Smooth muscle cell (in vitro differentiated cells): ENCODE measurements around the gene CCNE1. TPM values are rescaled to one million over a fixed set of nuclear protein-coding genes. Genes with fewer than 3 reads are reported as not detected.

Source experiments
- DNase-seq: peaks from one replicate; lab custom pipeline; 2025; ENCODE audit not compliant: unreplicated experiment; lab: John Stamatoyannopoulos, UW
- H2AFZ ChIP-seq: fragments of 200-600 bp; sonication (generic); 2 replicates; pipeline ENCODE4 v1.6.0; 2016; ENCODE audit warnings: antibody characterized with exemption, low read depth, mild to moderate bottlenecking
- H3F3A ChIP-seq: fragments of 200-600 bp; sonication (generic); 2 replicates; pipeline ENCODE4 v1.6.0; 2017; ENCODE audit warnings: antibody characterized with exemption, low read depth
- H3K27ac ChIP-seq: fragments of 200-600 bp; sonication (generic); 2 replicates; pipeline ENCODE4 v1.5.1; 2016; ENCODE audit warnings: low read depth, mild to moderate bottlenecking
- H3K27me3 ChIP-seq: fragments of 200-600 bp; sonication (generic); 2 replicates; pipeline ENCODE4 v1.6.1; 2016; ENCODE audit warnings: low read depth, mild to moderate bottlenecking
- H3K36me3 ChIP-seq: fragments of 200-600 bp; sonication (generic); 2 replicates; pipeline ENCODE4 v1.5.1; 2016; ENCODE audit warnings: low read depth
- H3K4me1 ChIP-seq: fragments of 200-600 bp; sonication (generic); 2 replicates; pipeline ENCODE4 v1.5.1; 2016; ENCODE audit warnings: low read depth
- H3K4me2 ChIP-seq: fragments of 200-600 bp; sonication (generic); 2 replicates; pipeline ENCODE4 v1.6.0; 2016; ENCODE audit warnings: mild to moderate bottlenecking
- H3K4me3 ChIP-seq: fragments of 200-600 bp; sonication (generic); 2 replicates; pipeline ENCODE4 v1.5.1; 2016; ENCODE audit warnings: mild to moderate bottlenecking
- H3K79me2 ChIP-seq: fragments of 200-600 bp; sonication (generic); 2 replicates; pipeline ENCODE4 v1.6.0; 2016; ENCODE audit warnings: low read depth, mild to moderate bottlenecking
- H3K9ac ChIP-seq: fragments of 200-600 bp; sonication (generic); 2 replicates; pipeline ENCODE4 v1.6.0; 2016; ENCODE audit warnings: low read depth
- H3K9me3 ChIP-seq: fragments of 200-600 bp; sonication (generic); replicated peaks from 2 replicates; pipeline ENCODE4 v1.5.1; 2016; ENCODE audit warnings: low read depth
- H4K20me1 ChIP-seq: fragments of 200-600 bp; sonication (generic); 2 replicates; pipeline ENCODE4 v1.6.0; 2016; ENCODE audit warnings: low read depth
- CTCF ChIP-seq: fragments of 200-600 bp; sonication (generic); IDR thresholded peaks from 2 replicates; pipeline ENCODE4 v1.5.1; 2017; ENCODE audit warnings: borderline replicate concordance, mild to moderate bottlenecking, antibody characterized with exemption; ENCODE audit not compliant: insufficient read depth, poor library complexity, severe bottlenecking
- WGBS: methylation state at CpG from one replicate; pipeline ENCODE4 v1.1.7; 2016; ENCODE audit warnings: low lambda C conversion rate; 5-methylcytosine and 5-hydroxymethylcytosine counted together
- polyA plus RNA-seq: library from polyadenylated mRNA; unstranded; fragments of >200 nt; fragmentation: Nextera tagmentation; extraction: Ambion mirVana; gene quantifications from 2 replicates; pipeline ENCODE4 v1.2.1, GENCODE V29; 2016
- total RNA-seq: library from RNA; depleted of rRNA; stranded (reverse); fragments of >200 nt; gene quantifications from 2 replicates; pipeline ENCODE4 v1.2.3, GENCODE V29; 2014

The CCNE1 gene
- total and polyA plus RNA-seq, 2 experiments from 2014 or later, result 17.7 to 34.4 TPM

DNA sequence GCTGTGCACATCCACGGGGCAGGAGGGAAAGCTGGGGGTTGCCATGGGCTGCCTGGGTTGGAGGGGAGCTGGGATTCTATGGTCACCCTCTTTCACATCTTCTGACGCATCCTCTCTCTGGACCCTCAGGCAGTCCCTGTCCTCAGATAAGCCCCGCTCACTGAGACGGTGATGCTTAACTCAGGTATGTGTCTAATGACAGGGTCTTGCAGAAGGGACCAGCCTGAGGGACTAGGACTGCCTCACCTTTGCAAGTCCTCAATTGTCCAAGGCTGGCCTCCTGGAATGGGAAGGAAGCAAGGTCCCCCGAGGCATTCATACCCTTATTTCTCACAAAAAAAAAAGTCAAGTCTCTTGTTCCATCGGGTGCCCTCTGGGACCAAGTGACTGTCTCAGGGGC, 37.7 kb upstream of the CCNE1 start:
- Histone ChIP-seq H3K36me3 (no peaks in the 10 kb centered on the region), H3K27ac (no peak overlapping the region), H2AFZ (no peak overlapping the region), H3K79me2 (no peaks in the 10 kb centered on the region), H3F3A (no peaks in the 10 kb centered on the region), H3K9me3 (no peaks in the 10 kb centered on the region), H3K4me2 (no peak overlapping the region), H3K9ac (no peak overlapping the region), H3K4me3 (no peak overlapping the region), H3K4me1 (peaks cover 8% of the 10 kb centered on the region), H4K20me1 (no peaks in the 10 kb centered on the region), H3K27me3 (no peaks in the 10 kb centered on the region)
- DNase-seq, result no peak
- WGBS, result 79% methylated on average over 6 of the region's 6 CpGs
- TF ChIP-seq CTCF, result no peak

DNA sequence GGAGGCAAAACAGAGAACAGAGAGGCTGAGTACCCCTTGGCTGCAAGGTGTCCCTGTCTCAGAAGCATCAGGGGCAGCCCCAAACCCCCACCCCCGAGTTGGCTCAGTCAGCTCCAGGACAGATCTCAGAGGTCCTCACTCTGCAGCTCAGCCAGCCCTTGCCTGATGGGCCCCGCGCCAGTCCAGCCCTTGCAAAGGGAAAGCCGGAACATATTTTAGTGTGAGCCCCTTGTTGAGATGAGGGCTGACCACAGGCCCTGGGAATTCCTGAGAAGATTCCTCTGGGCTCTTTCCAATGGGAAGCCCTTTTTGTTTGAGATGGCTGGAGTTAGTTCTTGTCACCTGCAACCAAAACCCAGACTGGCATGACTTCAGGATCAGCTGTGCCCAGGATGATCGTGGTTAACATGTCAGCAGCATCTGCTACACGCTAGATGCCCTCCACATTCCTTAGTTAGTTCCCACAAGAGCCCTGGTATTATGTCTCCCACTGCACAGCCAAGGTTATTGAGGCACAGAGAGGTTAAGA, 33.9 kb upstream of the CCNE1 start:
- Histone ChIP-seq H3K27ac (no peak overlapping the region), H3K9ac (no peak overlapping the region), H3K4me2 (no peak overlapping the region), H3K4me3 (no peak overlapping the region), H3K27me3 (no peaks in the 10 kb centered on the region), H3K4me1 (peaks cover 5% of the 10 kb centered on the region), H4K20me1 (no peaks in the 10 kb centered on the region), H3K9me3 (no peaks in the 10 kb centered on the region), H3K36me3 (no peaks in the 10 kb centered on the region), H3F3A (no peaks in the 10 kb centered on the region), H3K79me2 (no peaks in the 10 kb centered on the region), H2AFZ (no peak overlapping the region)
- DNase-seq, result no peak
- WGBS, result 85% methylated on average over 6 of the region's 6 CpGs
- no peak for TF ChIP-seq CTCF

DNA sequence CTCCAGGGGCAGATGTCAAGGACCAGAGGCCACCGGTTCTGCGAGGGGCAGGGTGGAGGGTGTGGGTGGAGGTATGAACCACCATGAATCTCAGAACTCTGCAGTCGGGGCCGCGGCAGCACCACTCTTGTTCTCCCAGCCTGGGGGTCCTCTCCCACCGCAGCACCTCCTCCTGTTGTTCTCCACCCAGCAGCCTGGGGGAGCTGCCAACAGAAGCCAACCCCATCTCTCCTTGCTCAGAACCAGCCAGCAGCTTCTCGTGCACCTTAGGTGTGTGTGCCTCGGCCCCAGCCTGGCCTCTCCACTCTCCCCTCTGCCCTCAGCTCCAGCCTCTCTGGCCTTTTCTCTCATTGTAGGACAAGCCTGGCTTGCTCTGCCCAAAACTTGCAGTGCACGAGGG, 31.9 kb upstream of the CCNE1 start:
- Histone ChIP-seq H3F3A (no peaks in the 10 kb centered on the region), H4K20me1 (no peaks in the 10 kb centered on the region), H3K27ac (no peak overlapping the region), H3K36me3 (no peaks in the 10 kb centered on the region), H3K9me3 (no peaks in the 10 kb centered on the region), H3K4me1 (peaks cover 5% of the 10 kb centered on the region), H3K9ac (no peak overlapping the region), H3K4me3 (no peak overlapping the region), H3K27me3 (no peaks in the 10 kb centered on the region), H3K4me2 (no peak overlapping the region), H3K79me2 (no peaks in the 10 kb centered on the region), H2AFZ (no peak overlapping the region)
- no peak for TF ChIP-seq CTCF
- DNase-seq, result no peak
- 68% methylated on average over 9 of the region's 9 CpGs for WGBS
